B cell (primary cell): ENCODE results near the gene LSM7. TPM values are rescaled to one million over a fixed set of nuclear protein-coding genes. Genes with fewer than 3 reads are reported as not detected.

Experiments
- ATAC-seq: fragments of 200-7000 bp; cut with Tn5 transposase; one replicate; pipeline ENCODE4 v1.10.0; 2021; ENCODE audit warnings: low read depth, mild to moderate bottlenecking, moderate number of reproducible peaks, moderate library complexity
- CTCF ChIA-PET: fragments of 350-600 bp; sonication (Branson Sonifier 250); formaldehyde crosslinking; loops from one replicate; lab custom pipeline; 2021; ENCODE audit warnings: antibody characterized with exemption, inconsistent platforms; lab: Charles Lee
- POLR2A ChIA-PET: fragments of 350-600 bp; sonication (Branson Sonifier 250); formaldehyde crosslinking; loops from one replicate; lab custom pipeline; 2021; ENCODE audit warnings: antibody characterized with exemption; lab: Charles Lee
- DNase-seq: peaks from one replicate; pipeline ENCODE4 v3.0.0; 2013
- H2AFZ ChIP-seq: 2 replicates; pipeline ENCODE4 v1.6.1; 2012; ENCODE audit warnings: mild to moderate bottlenecking, low read depth, low read length; ENCODE audit not compliant: insufficient read depth, poor library complexity, severe bottlenecking
- H3K27ac ChIP-seq, 2 donors: 1 replicate in 1 of 2; 2 replicates in 1 of 2; pipeline ENCODE4 v1.5.1; 2012 to 2013; ENCODE audit warnings: low read length in 2 of 2, mild to moderate bottlenecking in 2 of 2, moderate library complexity in 1 of 2
- H3K27me3 ChIP-seq, 4 experiments: fragments of 200-600 bp in 1 of 4; sonication (generic) in 1 of 4; replicated peaks in 1 of 4; 1 replicate in 2 of 4; 2 replicates in 2 of 4; pipeline versions ENCODE4 v1.6.1 to v1.7.0; 2013 to 2016; ENCODE audit warnings: low read length in 3 of 4, mild to moderate bottlenecking in 2 of 4, mixed read lengths in 1 of 4, moderate library complexity in 1 of 4; ENCODE audit not compliant: insufficient read depth in 4 of 4, control insufficient read depth in 3 of 4; ENCODE audit errors: control extremely low read depth in 1 of 4
- H3K36me3 ChIP-seq, 2 experiments: replicated peaks in 1 of 2; 1 replicate in 1 of 2; 2 replicates in 1 of 2; pipeline versions ENCODE4 v1.6.1 to v1.7.1; 2013; ENCODE audit warnings: low read length in 1 of 2; ENCODE audit not compliant: insufficient read depth in 2 of 2, control insufficient read depth in 1 of 2; ENCODE audit errors: control extremely low read depth in 1 of 2, extremely low read depth in 1 of 2
- H3K4me1 ChIP-seq, 2 donors: fragments of 200-600 bp in 1 of 2; sonication (generic) in 1 of 2; 1 replicate in 1 of 2; 2 replicates in 1 of 2; pipeline versions ENCODE4 v1.5.1 to v1.6.1; 2013 to 2017; ENCODE audit warnings: low read length in 2 of 2; ENCODE audit not compliant: control insufficient read depth in 2 of 2, insufficient read depth in 2 of 2
- H3K4me2 ChIP-seq: replicated peaks from 2 replicates; pipeline ENCODE3; 2012; ENCODE audit warnings: mild to moderate bottlenecking, low read depth, low read length; ENCODE audit not compliant: poor library complexity, severe bottlenecking
- H3K4me3 ChIP-seq, 5 experiments: fragments of 200-600 bp in 1 of 5; sonication (generic) in 1 of 5; 1 replicate in 3 of 5; 2 replicates in 2 of 5; pipeline versions ENCODE4 v1.5.1 to v1.7.0; 2011 to 2016; ENCODE audit warnings: low read length in 4 of 5, mild to moderate bottlenecking in 4 of 5, low read depth in 2 of 5, control low read depth in 1 of 5, moderate library complexity in 1 of 5; ENCODE audit not compliant: insufficient read depth in 1 of 5; ENCODE audit errors: control extremely low read depth in 1 of 5, extremely low read depth in 1 of 5
- H3K79me2 ChIP-seq: fragments of 200-600 bp; sonication (generic); one replicate; pipeline ENCODE4 v1.6.0; 2016; ENCODE audit warnings: low read length; ENCODE audit not compliant: control insufficient read depth, insufficient read depth
- H3K9ac ChIP-seq: fragments of 200-600 bp; sonication (generic); 2 replicates; pipeline ENCODE4 v1.6.1; 2017; ENCODE audit warnings: mild to moderate bottlenecking, low read length, moderate library complexity
- H3K9me3 ChIP-seq, 3 donors: one replicate each; pipeline versions ENCODE4 v1.6.1 to v1.7.1; 2013; ENCODE audit warnings: low read length in 2 of 3; ENCODE audit not compliant: control insufficient read depth in 2 of 3, insufficient read depth in 1 of 3; ENCODE audit errors: control extremely low read depth in 1 of 3
- H4K20me1 ChIP-seq: 2 replicates; pipeline ENCODE4 v1.6.0; 2012; ENCODE audit warnings: mild to moderate bottlenecking, low read length; ENCODE audit not compliant: insufficient read depth, control insufficient read depth, poor library complexity, severe bottlenecking
- H3K27ac Mint-ChIP-seq: one replicate; pipeline ENCODE4 v1.8.0; 2021; ENCODE audit warnings: mixed read lengths
- H3K27me3 Mint-ChIP-seq: one replicate; pipeline ENCODE4 v1.8.0; 2021; ENCODE audit warnings: mixed read lengths
- H3K4me1 Mint-ChIP-seq: one replicate; pipeline ENCODE4 v1.8.0; 2021; ENCODE audit warnings: mixed read lengths
- H3K4me3 Mint-ChIP-seq: one replicate; pipeline ENCODE4 v1.8.0; 2021; ENCODE audit warnings: mixed read lengths
- H3K9me3 Mint-ChIP-seq: one replicate; pipeline ENCODE4 v1.8.0; 2022; ENCODE audit warnings: mixed read lengths; ENCODE audit not compliant: insufficient read depth
- CTCF ChIP-seq: fragments of 200-600 bp; IDR thresholded peaks from one replicate; pipeline ENCODE4 v1.8.0; 2022; ENCODE audit warnings: antibody characterized with exemption, mild to moderate bottlenecking
- EZH2 ChIP-seq: IDR thresholded peaks from 2 replicates; pipeline ENCODE4 v1.6.1; 2012; ENCODE audit warnings: borderline replicate concordance, low read depth, mild to moderate bottlenecking, moderate library complexity, low read length; ENCODE audit not compliant: insufficient read depth, poor library complexity, severe bottlenecking
- WGBS: methylation state at CpG from one replicate; pipeline ENCODE4 v1.1.5; 2013; ENCODE audit warnings: missing lambda C conversion rate; ENCODE audit not compliant: insufficient coverage; 5-methylcytosine and 5-hydroxymethylcytosine counted together
- intact Hi-C: fragments of 100-400 bp; cut with micrococcal nuclease; formaldehyde crosslinking; loops from one replicate; pipeline ENCODE4 v1.10.0; 2022
- polyA plus RNA-seq: library from polyadenylated mRNA; depleted of rRNA; stranded (reverse); fragments of >200 nt; gene quantifications from 2 replicates; pipeline ENCODE4 v1.2.3, GENCODE V29; 2012
- total RNA-seq, 2 donors: library from RNA; stranded (reverse); fragments of 120-200 nt in 1 of 2; gene quantifications; 1 replicate in 1 of 2; 2 replicates in 1 of 2; pipeline versions ENCODE4 v1.2.3 to v1.2.4, GENCODE V29; 2013 to 2022

Gene LSM7
- total and polyA plus RNA-seq, 2 donors (not counting 1 experiment from before 2014, with no cell fraction given), result 201 to 820 TPM

- Mint-ChIP-seq H3K4me1 (no peaks in the 10 kb centered on the region), H3K9me3 (no peaks in the 10 kb centered on the region), H3K27ac (no peak overlapping the region), H3K27me3 (no peaks in the 10 kb centered on the region), H3K4me3 (no peak overlapping the region)
- Histone ChIP-seq H3K27ac (no peak overlapping the region), H3K27me3 (no peaks in the 10 kb centered on the region), H3K9ac (no peak overlapping the region), H3K4me2 (no peak overlapping the region), H3K4me1 (no peaks in the 10 kb centered on the region), H3K4me3 (no peak overlapping the region), H3K9me3 (no peaks in the 10 kb centered on the region), H3K36me3 (peaks cover 0 to 35% of the 10 kb centered on the region in 2 experiments), H3K79me2 (peaks cover 6% of the 10 kb centered on the region), H2AFZ (no peak overlapping the region), H4K20me1 (peaks cover 12% of the 10 kb centered on the region)
- ATAC-seq (no peak), DNase-seq (no peak)
- WGBS, result 94% methylated on average over 45 of the region's 45 CpGs
- intact Hi-C loops, result no loop called here
- POLR2A ChIA-PET, result interaction anchor here (0.5 kb wide), 1 partner anchor 56 kb away, joined by 3 read pairs; no protein-coding TSS in a partner anchor
- CTCF ChIA-PET, result interaction anchor here (0.7 to 1.1 kb wide), 2 partner anchors 37 to 426 kb away, joined by 3 to 5 read pairs; no protein-coding TSS in a partner anchor
- no peak for TF ChIP-seq EZH2
- no peak for TF ChIP-seq CTCF
Measured at GRCh38 chr19:2353159-2353886, 24.9 kb upstream of the LSM7 start.

GRCh38 chr19:2352121-2352520, 23.7 kb upstream of the LSM7 start:
- TF ChIP-seq EZH2 (no peak), CTCF (no peak)
- Mint-ChIP-seq H3K4me3 (no peak overlapping the region), H3K4me1 (no peaks in the 10 kb centered on the region), H3K9me3 (no peaks in the 10 kb centered on the region), H3K27ac (no peak overlapping the region), H3K27me3 (no peaks in the 10 kb centered on the region)
- Histone ChIP-seq H3K4me1 (no peaks in the 10 kb centered on the region), H2AFZ (no peak overlapping the region), H3K4me2 (no peak overlapping the region), H3K9ac (no peak overlapping the region), H3K27me3 (no peaks in the 10 kb centered on the region), H4K20me1 (peaks cover 12% of the 10 kb centered on the region), H3K36me3 (peaks cover 0 to 35% of the 10 kb centered on the region in 2 experiments), H3K79me2 (peaks cover 6% of the 10 kb centered on the region), H3K27ac (no peak overlapping the region), H3K9me3 (no peaks in the 10 kb centered on the region), H3K4me3 (no peak overlapping the region)
- no peak for DNase-seq
- CTCF ChIA-PET, result interaction anchor here (1.3 kb wide), 1 partner anchor 40 kb away, joined by 4 read pairs; no protein-coding TSS in a partner anchor
- ATAC-seq, result no peak
- intact Hi-C loops, result no loop called here
- 94% methylated on average over 23 of the region's 24 CpGs for WGBS
- POLR2A ChIA-PET, result interaction anchor here (0.6 kb wide), 1 partner anchor 711 kb away, joined by 4 read pairs; no protein-coding TSS in a partner anchor
